ENCODE results near the gene AKAP1.
"Not testable (repeated sequence)": the region's sequence is repeated elsewhere in the genome, so short reads cannot be mapped to it uniquely, and the experiment has no call there.

AKAP1 gene

GRCh38 chr17:57099165-57099564 lies 14.1 kb downstream of the AKAP1 start:
- DNase-seq (ENCODE audit: low read depth in 1 of 2, low spot score in 1 of 2), result no peak
- in situ Hi-C loops (cut with HindIII; ENCODE audit: low pct_unique_long_range_greater_than_20kb, low sequenced_read_pairs), result no loop called here
- no peak for TF ChIP-seq JUND (IDR thresholded peaks at IDR 0.05; ENCODE audit: low read depth)

GRCh38 chr17:57102122-57102521 lies 17.1 kb downstream of the AKAP1 start:
- no peak for DNase-seq (ENCODE audit: low read depth in 1 of 2, low spot score in 1 of 2)
- in situ Hi-C loops (cut with HindIII; ENCODE audit: low pct_unique_long_range_greater_than_20kb, low sequenced_read_pairs), result no loop called here
- TF ChIP-seq JUND (IDR thresholded peaks at IDR 0.05; ENCODE audit: low read depth), result no peak

DNA sequence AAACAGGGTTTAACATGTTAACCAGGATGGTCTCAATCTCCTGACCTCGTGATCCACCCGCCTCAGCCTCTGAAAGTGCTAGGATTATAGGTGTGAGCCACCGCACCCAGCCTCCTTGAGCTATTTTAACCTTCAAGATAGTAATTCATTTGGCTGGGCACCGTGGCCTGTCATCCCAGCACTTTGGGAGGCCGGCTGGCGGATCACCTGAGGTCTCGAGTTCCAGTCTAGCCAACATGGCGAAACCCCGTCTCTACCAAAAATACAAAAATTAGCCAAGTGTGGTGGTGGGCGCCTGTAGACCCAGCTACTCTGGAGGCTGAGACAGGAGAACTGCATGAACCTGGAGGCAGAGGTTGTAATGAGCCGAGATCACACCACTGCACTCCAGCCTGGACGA lies 17.6 kb downstream of the AKAP1 start:
- DNase-seq (ENCODE audit: low read depth in 1 of 2, low spot score in 1 of 2); in situ Hi-C loops (cut with HindIII; ENCODE audit: low pct_unique_long_range_greater_than_20kb, low sequenced_read_pairs): not testable (repeated sequence)

- in situ Hi-C loops (cut with HindIII; ENCODE audit: low pct_unique_long_range_greater_than_20kb, low sequenced_read_pairs), result no loop called here
- DNase-seq (ENCODE audit: low read depth in 1 of 2, low spot score in 1 of 2), result no peak
- TF ChIP-seq JUND (IDR thresholded peaks at IDR 0.05; ENCODE audit: low read depth), result no peak
These were observed 19.6 kb downstream of the AKAP1 start for GRCh38 chr17:57104461-57105175.

DNA sequence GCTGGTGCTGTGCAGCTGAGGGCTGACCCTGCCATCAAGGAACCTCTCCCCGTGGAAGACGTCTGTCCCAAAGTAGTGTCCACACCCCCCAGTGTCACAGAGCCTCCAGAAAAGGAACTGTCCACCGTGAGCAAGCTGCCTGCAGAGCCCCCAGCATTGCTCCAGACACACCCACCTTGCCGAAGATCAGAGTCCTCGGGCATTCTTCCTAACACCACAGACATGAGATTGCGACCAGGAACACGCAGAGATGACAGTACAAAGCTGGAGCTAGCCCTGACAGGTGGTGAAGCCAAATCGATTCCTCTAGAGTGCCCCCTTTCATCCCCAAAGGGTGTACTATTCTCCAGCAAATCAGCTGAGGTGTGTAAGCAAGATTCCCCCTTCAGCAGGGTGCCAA lies 20.5 kb downstream of the AKAP1 start:
- no peak for TF ChIP-seq JUND (IDR thresholded peaks at IDR 0.05; ENCODE audit: low read depth)
- in situ Hi-C loops (cut with HindIII; ENCODE audit: low pct_unique_long_range_greater_than_20kb, low sequenced_read_pairs), result no loop called here
- no peak for DNase-seq (ENCODE audit: low read depth in 1 of 2, low spot score in 1 of 2)

DNA sequence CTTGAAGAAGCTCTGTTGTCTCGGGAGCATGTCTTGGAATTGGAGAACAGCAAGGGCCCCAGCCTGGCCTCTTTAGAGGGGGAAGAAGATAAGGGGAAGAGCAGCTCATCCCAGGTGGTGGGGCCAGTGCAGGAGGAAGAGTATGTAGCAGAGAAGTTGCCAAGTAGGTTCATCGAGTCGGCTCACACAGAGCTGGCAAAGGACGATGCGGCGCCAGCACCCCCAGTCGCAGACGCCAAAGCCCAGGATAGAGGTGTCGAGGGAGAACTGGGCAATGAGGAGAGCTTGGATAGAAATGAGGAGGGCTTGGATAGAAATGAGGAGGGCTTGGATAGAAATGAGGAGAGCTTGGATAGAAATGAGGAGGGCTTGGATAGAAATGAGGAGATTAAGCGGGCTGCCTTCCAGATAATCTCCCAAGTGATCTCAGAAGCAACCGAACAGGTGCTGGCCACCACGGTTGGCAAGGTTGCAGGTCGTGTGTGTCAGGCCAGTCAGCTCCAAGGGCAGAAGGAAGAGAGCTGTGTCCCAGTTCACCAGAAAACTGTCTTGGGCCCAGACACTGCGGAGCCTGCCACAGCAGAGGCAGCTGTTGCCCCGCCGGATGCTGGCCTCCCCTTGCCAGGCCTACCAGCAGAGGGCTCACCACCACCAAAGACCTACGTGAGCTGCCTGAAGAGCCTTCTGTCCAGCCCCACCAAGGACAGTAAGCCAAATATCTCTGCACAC lies 21.2 kb downstream of the AKAP1 start:
- DNase-seq (ENCODE audit: low read depth in 1 of 2, low spot score in 1 of 2), result peak in 1 of 2 experiments; percentile 34
- no peak for TF ChIP-seq JUND (IDR thresholded peaks at IDR 0.05; ENCODE audit: low read depth)
- in situ Hi-C loops (cut with HindIII; ENCODE audit: low pct_unique_long_range_greater_than_20kb, low sequenced_read_pairs), result no loop called here

DNA sequence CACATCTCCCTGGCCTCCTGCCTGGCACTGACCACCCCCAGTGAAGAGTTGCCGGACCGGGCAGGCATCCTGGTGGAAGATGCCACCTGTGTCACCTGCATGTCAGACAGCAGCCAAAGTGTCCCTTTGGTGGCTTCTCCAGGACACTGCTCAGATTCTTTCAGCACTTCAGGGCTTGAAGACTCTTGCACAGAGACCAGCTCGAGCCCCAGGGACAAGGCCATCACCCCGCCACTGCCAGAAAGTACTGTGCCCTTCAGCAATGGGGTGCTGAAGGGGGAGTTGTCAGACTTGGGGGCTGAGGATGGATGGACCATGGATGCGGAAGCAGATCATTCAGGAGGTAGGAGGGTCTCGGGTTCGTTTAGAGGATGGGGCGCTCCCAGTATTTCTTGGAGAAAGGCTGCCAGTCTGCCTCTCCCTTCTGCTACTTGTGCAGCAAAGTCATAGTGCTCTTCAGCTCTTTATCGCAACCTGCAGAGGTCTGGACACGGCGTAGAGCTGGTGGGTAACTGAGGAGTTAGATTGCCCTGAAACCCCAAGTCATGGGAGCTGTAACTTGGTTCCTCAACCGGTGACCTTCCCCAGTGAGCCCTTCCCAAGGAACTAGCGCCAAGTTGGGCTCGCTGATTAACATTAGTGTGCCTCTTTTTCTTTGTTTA lies 21.9 kb downstream of the AKAP1 start:
- TF ChIP-seq JUND (IDR thresholded peaks at IDR 0.05; ENCODE audit: low read depth), result no peak
- no peak for DNase-seq (ENCODE audit: low read depth in 1 of 2, low spot score in 1 of 2)
- in situ Hi-C loops (cut with HindIII; ENCODE audit: low pct_unique_long_range_greater_than_20kb, low sequenced_read_pairs), result no loop called here

DNA sequence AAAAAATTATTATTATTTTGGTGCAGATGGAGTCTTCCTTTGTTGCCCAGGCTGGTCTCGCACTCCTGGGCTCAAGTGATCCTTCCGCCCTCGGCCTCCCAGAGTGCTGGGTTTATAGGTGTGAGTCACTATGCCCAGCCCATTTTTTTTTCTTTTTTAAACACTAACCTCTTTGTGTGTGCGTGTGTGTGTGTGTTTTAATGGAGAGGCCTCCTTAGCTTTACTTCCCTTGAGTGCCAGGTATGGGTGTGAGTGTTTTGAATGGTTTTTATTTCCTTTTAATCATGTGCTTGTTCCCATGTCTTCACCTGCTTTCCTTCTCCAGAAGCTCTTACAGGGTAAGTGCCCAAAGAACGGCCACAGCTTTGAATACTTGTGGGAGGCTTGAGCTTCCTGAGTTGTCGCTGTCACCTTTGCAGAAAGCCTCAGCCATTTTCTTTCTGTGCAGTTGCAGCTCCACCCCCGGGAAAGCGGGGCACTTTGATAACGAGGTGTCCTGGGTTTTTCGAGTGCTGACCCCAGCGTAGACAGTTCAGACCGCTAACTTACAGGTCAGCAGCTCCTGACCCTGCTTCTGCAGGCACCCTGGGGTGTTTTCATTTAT lies 22.6 kb downstream of the AKAP1 start:
- in situ Hi-C loops (cut with HindIII; ENCODE audit: low pct_unique_long_range_greater_than_20kb, low sequenced_read_pairs), result no loop called here
- DNase-seq (ENCODE audit: low read depth in 1 of 2, low spot score in 1 of 2), result no peak
- TF ChIP-seq JUND (IDR thresholded peaks at IDR 0.05; ENCODE audit: low read depth), result no peak

GRCh38 chr17:57108671-57109392 lies 23.8 kb downstream of the AKAP1 start:
- no peak for TF ChIP-seq JUND (IDR thresholded peaks at IDR 0.05; ENCODE audit: low read depth)
- no peak for DNase-seq (ENCODE audit: low read depth in 1 of 2, low spot score in 1 of 2)
- in situ Hi-C loops (cut with HindIII; ENCODE audit: low pct_unique_long_range_greater_than_20kb, low sequenced_read_pairs), result no loop called here

GRCh38 chr17:57109393-57110151 lies 24.5 kb downstream of the AKAP1 start:
- TF ChIP-seq JUND (IDR thresholded peaks at IDR 0.05; ENCODE audit: low read depth), result no peak
- DNase-seq (ENCODE audit: low read depth in 1 of 2, low spot score in 1 of 2), result peak in 1 of 2 experiments; percentile 56
- in situ Hi-C loops (cut with HindIII; ENCODE audit: low pct_unique_long_range_greater_than_20kb, low sequenced_read_pairs), result no loop called here

- no peak for TF ChIP-seq JUND (IDR thresholded peaks at IDR 0.05; ENCODE audit: low read depth)
- in situ Hi-C loops (cut with HindIII; ENCODE audit: low pct_unique_long_range_greater_than_20kb, low sequenced_read_pairs), result no loop called here
- peak in 1 of 2 experiments; percentile 52 for DNase-seq (ENCODE audit: low read depth in 1 of 2, low spot score in 1 of 2)
These were observed 25.1 kb downstream of the AKAP1 start for GRCh38 chr17:57110152-57110542.

Data from T47D (cell line).